Activated gamma-delta T cell (primary cell): ENCODE data around the gene RDH16.

ENCODE experiments used
- DNase-seq: peaks from one replicate; lab custom pipeline; 2025; lab: John Stamatoyannopoulos, UW
- total RNA-seq, 2 donors: gene quantifications; one replicate each; lab custom pipeline; 2026; lab: John Stamatoyannopoulos, UW

The RDH16 gene
- 1.8 to 2.0 reads per million in 2 donors for total RNA-seq

GRCh38 chr12:56957229-56958052 is at the start of gene RDH16:
RDH16 (minus strand) TSS chr12:56957608; CDS start chr12:56957462, 146 bp downstream.
- no peak for DNase-seq

GRCh38 chr12:57006809-57007475 is 49.5 kb upstream of the RDH16 start:
- no peak for DNase-seq

GRCh38 chr12:57005980-57006808 is 48.8 kb upstream of the RDH16 start, which contains the start of gene ZBTB39:
ZBTB39 (minus strand) TSS chr12:57006546; CDS start chr12:57004917, 1,629 bp downstream.
- peak; percentile 60 for DNase-seq

GRCh38 chr12:57004651-57005050 is 47.2 kb upstream of the RDH16 start:
- no peak for DNase-seq

- no peak for DNase-seq
These were observed 46.0 kb upstream of the RDH16 start for GRCh38 chr12:57003395-57003794.

GRCh38 chr12:57001448-57001906 is 44.1 kb upstream of the RDH16 start:
- DNase-seq = no peak

- no peak for DNase-seq
These were observed 43.0 kb upstream of the RDH16 start for GRCh38 chr12:57000393-57000792.

GRCh38 chr12:56999456-56999855 is 42.0 kb upstream of the RDH16 start:
- DNase-seq = no peak

- no peak for DNase-seq
These were observed 41.6 kb upstream of the RDH16 start for GRCh38 chr12:56998981-56999380.

GRCh38 chr12:56998316-56998715 is 40.9 kb upstream of the RDH16 start:
- no peak for DNase-seq

GRCh38 chr12:56996793-56997545 is 39.6 kb upstream of the RDH16 start:
- DNase-seq = no peak

- no peak for DNase-seq
These were observed 38.6 kb upstream of the RDH16 start for GRCh38 chr12:56995930-56996496.

- no peak for DNase-seq
These were observed 38.0 kb upstream of the RDH16 start for GRCh38 chr12:56995201-56995929.

GRCh38 chr12:56994231-56994746 is 36.9 kb upstream of the RDH16 start:
- no peak for DNase-seq

GRCh38 chr12:56993346-56993745 is 35.9 kb upstream of the RDH16 start:
- no peak for DNase-seq

GRCh38 chr12:56991319-56992246 is 34.2 kb upstream of the RDH16 start:
- no peak for DNase-seq

GRCh38 chr12:56990648-56991318 is 33.4 kb upstream of the RDH16 start:
- DNase-seq = no peak

GRCh38 chr12:56989861-56990610 is 32.6 kb upstream of the RDH16 start:
- no peak for DNase-seq
